HS-5 (cell line): ENCODE measurements around the gene NAA38.
A peak's percentile ranks its signal among the peaks of the same experiment; 100 is the strongest.

Source experiments
- DNase-seq: peaks from one replicate; pipeline ENCODE4 v3.0.0-alpha.2; 2012; ENCODE audit warnings: low read depth

The NAA38 gene

DNA sequence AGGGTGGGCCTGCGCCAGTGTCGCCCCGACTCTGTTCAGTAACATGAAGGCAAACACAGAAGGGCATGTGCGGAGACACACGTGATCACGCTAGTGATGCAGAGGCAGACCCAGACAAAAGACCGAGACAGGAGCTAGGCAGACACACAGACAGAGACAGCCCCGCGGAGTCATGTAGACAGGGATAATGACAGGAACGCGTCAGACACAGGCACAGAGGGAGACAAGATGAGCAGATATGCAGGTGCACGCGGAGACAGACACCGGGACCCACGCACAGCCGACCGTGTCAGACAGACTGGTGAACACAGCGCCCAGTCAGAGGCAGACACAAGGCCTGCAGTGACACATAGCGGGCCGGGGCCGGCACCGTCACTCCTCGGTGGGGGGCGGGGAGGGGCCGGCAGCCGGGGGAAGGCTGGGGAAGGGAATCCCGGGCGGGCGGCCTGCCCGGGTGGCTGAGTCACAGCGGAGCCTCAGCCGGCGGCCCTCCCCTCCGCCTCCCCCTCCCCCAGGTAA, 15.9 kb downstream of the NAA38 start:
- DNase-seq: no peak

DNA sequence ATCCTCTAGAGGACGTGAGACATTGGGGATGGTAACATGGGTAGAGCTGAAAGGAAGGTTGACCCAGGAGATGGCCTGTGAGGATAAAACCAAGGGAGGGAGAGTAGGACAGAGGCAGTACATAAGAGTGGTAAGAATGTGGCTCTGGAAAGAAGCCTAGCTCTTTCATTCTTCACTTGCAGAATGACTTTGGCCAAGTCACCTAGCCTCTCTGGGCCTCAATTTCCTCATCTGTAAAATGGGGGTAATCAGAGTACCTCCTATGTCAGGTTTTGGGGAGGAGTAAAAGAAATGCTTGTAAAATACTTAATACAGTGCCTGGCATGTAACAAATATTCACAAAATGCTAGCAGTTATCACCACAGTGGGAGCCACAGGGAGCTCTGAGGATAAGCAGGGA, 16.5 kb downstream of the NAA38 start:
- DNase-seq: no peak

DNA sequence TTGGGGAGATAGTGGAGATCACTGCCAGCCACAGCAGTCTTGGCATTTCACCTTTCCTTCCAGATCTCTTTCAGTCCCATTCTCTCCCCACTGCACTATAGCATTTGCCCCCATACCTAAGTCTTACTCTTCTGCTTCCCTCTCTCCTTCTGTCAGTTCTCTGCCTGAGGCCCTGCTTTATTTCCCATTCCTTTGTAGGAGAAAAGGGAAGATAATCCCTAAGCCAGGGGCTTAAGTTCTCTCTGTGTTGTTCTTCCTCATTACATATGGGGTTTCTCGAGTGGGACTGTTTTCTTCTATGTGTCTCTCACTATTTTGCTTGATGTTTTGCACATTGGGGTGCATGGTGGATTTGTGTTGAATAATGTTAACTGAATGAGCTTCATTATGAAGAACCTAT, 16.9 kb downstream of the NAA38 start:
- DNase-seq: no peak

DNA sequence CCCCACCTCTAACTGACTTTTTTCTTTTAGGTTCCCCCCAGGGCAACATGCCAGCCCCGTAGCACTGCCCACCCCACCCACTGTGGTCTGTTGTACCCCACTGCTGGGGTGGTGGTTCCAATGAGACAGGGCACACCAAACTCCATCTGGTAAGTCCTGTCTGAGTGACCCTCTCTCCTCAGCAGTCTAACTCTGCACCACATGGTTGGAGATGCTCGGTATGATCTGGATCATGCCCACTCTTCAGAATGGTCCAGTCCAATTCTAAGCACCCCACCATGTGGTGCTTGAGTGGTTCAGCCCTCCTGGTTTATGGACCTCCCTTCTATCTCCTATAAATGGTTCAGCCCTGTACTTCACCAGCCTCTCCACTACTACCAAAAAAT, 17.5 kb downstream of the NAA38 start:
- no peak for DNase-seq

DNA sequence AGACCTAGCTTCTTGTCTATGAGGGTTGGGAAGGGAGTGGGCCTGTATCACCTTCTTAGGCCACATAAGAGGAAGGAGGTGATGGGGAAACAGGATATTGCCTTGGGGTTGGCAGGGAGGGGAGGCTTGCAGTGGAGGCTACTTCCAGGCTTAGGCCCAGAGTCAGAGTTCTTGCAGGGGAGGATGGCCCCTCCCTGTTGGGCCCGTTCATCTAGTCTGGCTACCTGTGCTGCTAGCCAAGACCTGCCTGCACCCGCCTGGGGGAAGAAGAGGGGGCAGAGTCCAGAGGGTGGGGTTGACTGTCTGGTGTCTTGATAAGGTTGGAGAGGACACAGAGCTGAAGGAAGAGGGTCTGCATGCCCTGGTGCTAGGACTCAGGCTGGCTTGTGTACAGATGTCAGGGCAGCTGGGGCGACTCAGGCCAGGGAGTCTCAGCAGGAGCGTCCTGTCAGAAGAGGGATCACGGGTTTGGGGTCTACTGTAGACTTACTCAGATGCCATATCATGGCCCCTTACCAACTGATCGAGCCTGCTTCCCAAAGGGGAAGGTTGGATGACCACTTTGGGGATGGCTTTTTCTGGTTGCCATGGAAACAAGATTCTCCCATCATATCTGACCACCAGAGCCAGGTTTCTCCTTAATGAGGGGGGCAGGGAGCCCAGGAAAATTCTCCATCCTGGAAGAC, 18.0 kb downstream of the NAA38 start:
- DNase-seq: no peak

DNA sequence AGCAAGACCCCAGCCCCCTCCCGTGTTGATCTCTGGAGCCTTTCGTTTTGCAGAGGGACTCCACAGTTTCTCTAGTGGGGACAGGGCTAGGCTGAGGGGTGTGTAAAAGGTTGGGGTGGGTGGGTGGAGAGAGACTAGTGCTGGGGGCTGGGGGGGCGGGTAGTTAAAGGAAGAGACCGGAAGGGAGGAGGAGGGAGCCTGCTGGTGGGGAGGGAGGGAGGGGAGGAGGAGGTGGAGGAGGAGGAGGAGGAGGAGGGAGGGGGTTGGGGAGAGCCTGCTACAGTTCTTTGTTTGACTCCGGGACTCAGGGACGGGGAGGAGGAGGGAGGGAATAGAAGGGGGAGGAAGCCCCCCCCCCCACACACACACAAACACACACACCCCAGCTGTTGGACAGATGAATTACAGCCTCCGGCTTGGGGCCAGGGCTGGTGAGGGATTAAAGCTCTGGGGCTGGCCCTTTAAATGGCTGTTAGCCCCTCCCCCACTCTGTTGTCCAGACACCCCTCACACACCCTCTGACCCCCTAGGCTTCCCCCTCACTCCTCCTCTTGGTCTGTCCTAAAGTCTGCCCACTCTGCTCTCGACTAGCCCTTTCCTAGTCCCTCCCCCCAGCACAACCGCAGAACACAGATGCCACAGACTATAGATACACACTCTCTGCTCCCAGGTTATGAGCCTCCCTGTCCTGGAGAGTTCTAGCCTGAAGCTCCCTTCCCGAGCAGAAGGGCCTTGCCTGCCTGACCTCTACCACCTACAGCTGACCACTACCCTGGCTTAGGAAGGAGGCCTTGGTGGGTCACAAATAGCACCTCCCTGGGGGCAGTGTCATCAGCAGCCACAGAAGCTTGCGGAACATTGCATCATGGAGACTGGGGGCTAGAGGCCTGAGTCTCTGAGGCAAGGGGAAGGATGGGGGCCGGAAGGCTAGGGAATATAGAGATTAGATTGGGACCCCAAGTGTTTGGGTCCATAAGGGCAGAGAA, 19.0 kb downstream of the NAA38 start:
- DNase-seq: no peak

DNA sequence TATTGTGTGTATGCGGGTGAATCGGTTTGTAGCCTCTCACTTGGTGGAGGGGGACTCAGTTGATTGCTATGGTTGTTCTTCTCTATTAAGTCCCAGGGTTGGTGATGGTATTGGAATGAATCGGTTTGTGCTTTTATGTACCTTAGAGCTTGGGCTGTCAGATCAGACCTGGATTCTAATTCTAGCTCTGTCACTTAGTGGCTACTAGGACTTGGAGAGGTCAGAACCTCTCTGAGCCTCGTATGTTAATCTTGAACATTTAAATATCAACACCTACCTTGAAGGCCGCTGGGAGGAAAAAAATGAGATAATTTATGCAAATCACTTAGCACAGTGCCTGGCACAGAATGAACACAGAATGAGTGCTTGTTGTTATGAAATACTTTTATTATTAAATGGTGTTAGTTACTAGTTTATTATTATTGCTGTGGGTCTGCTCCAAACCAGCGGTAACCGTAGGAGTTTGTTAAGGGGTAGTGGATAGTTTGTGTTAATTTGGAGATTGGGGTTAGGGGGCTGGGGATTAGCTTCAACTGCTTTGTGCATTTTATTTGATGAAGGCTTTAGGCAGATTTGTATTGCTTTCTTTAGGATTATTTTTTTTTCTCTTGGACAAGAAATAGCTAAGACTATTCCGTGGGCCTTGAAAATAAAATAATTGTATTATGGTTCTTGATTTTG, 19.8 kb downstream of the NAA38 start:
- no peak for DNase-seq

DNA sequence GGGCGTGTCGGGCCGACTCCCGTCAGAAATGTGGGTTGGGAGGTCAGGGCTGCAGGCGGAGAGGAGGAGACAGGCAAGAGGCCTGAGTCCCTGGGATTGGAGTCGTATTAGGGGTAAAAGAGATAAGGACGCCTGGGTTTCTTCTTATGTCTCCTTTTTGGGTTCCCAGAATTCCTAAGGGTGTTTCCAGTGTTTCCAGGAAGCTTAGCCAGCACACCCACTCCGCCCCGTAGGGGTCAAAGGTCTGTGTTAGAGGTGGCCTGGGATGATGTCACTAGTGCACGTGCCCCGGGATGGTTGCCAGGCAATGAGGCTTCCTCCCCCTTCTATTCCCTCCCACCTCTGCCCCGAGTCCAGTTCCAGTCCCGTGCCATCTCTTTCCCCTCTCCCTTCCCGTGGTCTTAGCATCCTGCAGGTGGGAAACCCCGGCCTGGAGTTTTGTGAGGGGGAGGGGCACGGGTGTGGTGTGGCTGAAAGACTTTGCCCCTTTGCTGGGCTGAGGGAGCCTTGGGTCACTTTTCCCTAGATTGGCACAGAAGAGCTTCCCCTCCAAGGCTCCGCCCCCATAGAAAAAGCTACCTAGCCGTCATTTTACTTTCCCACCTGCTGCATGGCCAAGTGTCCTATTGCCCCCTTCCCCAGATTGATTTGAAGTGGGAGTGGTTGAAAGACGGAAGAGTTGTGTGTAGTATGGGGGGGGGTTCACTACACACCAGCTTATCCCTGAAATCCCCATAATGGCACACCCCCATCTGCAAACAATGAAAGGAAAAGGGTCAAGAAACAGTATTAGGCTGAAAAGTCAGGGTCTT, 20.6 kb downstream of the NAA38 start:
- peak; percentile 86 for DNase-seq

DNA sequence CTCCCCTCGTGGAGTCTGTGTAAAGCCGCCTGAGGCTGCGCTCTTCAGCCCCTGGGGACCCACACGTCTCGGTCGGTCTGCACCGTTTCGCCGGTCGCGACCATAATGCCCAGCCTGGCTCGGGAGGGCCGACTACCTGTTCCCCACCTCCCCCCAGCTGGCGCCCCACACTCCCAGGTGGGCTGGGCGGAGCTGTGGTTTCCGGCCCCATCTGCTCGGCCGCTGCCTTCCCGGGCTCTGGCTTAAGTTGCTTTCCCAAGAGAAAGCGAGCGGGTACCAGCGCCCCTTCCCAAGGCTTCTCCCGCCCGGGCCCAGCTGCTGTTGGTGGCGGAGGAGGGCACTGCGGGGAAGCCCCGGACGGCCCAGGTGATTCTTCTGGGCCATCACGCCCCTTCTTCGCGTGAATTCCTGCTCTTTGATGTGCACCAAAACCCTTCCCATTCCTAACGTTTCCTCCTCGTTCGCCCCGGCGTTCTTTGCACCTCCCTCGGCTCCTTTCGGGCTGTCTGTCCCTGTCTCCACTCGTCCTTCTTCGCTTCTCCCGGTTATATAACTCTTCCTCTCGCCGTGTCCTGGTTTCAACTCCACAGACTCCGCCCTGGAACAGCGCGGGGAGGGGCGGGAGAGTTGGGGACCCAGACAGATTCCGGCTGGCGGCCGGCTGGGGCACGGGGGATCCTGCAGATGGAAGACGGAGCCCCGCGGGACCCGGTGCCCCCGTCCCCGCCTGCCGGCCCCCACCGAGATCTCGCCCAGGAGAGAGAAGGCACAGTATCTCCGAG, 21.4 kb downstream of the NAA38 start:
- DNase-seq: no peak

DNA sequence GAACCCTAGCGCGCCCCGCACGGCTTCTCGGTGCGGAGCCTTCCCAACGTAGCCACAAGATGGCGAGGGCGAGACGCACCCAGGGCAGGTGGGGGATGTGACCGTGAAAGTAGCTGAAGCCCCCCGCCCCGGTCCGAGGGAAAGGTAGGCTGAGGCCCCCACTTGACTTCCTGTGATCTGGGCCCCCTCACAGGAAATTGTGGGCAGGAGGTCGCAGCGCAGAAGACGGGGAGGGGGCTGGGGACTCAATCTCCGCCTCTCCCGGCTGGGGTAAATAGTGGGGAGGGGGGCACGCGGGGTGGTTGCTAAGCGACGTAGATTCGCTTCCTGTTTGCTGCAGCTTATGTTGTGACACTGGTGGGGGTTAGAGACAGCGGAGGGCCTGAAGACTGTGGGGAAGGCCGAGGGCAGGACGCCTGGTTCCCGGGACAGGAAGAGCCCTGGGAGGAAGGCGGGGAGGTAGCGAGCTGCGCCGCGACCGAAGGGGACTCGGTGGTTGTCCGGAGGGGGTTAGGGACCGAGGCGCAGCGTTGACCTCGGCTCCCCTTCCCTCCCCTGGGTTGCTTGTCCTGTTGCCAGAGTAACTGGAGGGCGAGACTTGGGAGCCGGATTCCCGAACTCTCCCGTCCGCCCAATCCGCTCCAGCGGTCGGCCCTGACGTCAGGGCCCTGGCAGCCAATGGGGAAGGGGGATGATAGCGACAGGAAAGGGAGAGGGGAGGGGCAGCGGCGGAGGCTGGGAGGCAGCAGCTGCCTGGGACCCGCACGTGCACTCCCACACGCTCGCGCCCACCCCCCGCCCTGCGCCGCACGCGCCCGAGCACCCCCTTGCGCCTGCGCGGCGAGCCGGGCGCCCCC, 22.2 kb downstream of the NAA38 start:
- DNase-seq: peak; percentile 93

DNA sequence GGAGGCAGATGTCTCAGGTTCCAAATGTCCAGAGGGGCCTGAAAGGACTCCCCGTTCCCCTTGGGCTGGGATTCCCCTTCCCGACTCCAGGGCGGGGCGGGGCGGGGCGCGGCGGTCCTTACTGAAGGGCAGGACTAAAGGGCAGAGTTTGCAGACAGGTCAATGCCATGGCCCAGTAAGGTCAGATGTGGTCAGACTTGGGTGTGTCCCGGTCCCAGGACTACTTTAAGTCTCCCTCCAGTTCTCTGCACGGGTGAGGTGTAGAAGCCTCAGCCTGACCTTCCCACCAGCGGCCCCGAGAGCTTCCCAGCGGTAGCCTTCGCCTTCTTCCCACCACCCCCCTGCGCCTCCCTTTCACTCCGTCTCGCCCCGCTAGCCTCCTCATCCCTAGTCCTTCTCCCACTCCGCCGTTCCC, 22.8 kb downstream of the NAA38 start:
- DNase-seq: no peak

DNA sequence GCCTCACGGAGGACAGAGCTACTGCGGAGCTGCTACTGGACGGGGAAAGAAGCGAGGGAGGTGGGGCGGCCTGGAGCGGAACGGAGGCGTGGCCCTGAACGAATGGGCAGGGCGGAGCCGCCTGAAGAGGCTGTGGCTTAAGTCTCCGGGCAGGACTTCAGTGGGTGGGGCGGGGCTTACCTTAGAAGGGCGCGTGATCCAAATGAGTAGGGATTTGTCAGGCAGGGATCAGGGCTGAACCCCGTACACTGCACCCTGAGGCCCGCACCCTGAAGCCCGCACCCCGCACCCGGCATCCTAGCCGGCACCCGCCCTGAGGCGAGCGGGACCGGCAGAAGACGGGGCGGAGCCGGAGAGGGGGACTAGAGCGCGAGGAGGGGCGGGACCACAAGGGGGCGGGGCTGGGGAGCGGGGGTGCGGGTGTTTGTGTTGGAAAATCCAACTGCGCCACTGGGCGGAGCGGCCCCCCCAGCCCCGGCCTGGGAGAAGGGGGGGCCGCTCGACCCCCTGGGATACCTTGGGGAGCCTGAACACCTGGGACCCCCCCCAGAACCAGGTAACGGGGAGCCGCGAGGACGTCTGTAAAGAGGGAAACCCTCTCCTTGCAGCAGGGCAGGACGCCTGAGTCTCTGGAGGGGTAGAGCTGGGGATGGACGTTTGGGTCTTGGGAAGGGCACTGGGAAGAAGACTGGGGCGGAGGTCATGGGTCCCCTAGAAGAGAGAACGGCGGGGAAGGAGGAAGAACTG, 23.4 kb downstream of the NAA38 start, which contains the start of gene KDM6B:
KDM6B (plus strand) TSS at position 423 of the 747 bp plus-strand sequence. CDS start 11,338 bp downstream, outside the sequence.
- DNase-seq: peak; percentile 76

DNA sequence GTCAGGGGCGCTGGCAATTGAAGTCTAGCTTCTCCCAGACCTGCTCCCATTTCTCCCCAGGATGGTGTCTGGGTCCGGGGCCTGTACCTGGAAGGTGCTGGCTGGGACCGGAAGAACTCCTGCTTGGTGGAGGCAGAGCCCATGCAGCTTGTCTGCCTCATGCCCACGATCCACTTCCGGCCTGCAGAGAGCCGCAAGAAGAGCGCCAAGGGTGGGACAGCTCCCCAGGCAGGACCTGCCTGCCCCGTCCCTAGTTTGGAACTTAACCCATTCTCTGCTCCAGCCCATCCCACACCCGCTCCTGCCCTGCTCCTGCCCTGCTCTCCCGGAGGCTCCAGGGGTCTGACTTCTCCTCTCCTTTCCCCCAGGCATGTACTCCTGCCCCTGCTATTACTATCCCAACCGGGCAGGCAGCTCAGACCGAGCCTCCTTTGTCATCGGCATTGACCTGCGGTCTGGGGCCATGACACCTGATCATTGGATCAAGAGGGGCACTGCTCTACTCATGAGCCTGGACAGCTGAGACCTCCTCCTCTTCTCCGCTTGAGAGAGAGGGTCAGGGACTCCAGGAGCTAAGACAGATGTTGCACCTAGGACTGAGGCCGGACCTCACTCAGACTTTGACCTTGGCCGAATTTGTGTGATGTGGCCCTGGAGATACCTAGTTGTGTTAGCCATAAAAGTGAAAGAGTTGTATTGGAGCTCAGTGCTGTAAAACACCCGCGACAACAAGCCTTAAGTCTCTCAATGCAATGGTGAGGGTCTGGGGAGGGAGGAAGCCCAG, 24.2 kb downstream of the NAA38 start:
- no peak for DNase-seq

DNA sequence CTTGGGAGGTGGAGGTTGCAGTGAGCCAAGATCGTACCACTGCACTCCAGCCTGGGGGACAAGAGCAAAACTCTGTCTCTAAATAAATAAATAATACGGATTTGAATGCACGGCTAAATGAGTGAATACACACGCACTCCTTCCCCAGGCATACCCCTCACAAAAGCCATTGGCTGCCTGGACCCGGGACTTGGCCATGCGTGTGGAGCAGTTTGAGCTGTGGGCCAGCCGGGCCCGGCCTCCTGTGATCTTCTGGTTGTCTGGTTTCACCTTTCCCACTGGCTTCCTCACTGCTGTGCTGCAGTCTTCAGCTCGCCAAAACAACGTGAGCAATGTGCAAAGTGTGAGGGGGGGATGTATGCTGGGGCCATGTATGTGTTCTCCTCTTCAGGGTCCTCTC, 24.9 kb downstream of the NAA38 start:
- DNase-seq: no peak

DNA sequence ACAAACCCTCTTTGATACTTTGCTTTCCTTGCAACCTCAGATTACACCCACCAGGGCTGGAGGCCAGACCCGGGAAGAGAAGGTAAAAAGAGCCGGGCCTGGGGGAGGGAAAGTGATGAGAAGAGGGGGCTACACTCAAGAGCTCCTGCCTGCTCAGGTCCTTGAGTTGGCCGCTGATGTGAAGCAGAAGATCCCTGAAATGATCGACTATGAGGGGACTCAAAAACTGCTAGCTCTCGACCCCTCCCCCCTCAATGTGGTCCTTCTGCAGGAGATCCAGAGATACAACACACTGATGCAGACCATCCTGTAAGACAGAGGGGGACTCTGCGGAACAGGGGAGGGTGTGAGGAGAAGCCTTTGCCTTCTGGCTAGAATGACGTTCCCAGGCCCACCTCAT, 26.1 kb downstream of the NAA38 start:
- DNase-seq: no peak

DNA sequence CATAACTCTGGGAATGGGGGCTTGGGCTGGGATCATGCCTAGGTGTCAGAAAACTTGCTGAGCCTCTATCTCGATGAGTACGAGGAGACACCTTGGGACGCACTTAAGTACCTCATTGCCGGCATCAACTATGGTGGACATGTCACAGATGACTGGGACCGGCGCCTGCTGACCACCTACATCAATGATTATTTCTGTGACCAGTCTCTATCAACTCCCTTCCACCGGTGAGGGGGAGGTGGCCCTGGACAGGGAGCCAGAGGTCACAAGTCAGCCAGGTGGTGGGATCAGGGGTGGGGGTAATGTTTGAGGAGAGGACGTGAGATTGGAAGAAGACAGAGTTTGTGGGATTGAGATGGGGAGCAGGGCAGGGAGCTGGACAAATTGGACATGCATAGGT, 26.7 kb downstream of the NAA38 start:
- DNase-seq: no peak

DNA sequence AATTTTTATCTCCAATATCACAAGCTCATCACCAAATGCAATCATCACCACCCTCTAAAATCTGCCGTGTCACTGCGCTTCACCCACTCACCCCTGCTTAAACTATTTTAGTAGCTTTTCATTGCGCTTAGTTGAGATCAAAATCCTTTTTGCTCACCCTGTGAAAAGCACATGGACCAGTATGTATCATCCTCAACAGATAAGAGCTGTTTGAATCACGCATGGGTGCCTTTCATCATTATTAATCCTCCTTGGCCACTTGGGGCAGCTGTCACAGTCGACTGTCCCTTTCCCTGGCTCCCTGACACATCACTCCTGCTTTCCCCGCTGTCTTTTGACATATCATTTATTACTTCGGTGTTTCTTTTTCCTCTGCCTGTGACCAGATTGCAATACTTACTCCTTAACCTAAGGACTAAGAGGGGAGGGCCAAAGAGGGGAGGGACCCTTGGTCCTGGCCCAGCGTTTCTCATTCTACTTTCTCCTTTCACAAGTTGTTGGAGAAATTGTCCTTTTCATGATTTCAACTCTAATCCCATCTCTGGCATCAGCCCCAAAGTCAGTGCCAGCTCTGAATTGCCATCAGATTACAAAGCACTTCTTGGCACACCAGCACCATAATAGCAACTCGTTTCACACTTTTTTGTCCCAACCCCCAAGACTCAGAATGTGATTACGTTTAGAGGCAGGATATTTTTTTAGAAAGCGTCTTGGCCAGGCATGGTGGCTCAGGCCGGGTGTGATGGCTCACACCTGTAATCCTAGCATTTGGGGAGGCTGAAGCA, 32.0 kb downstream of the NAA38 start:
- DNase-seq: no peak
